HG03135 (cell line): ENCODE measurements around the gene EXOC3L4.
"Not testable (repeated sequence)": the region's sequence is repeated elsewhere in the genome, so short reads cannot be mapped to it uniquely, and the experiment has no call there.

ENCODE experiments used
- ATAC-seq: cut with Tn5 transposase; IDR thresholded peaks from one replicate; pipeline ENCODE4 v1.9.1; 2021; ENCODE audit warnings: mild to moderate bottlenecking, moderate library complexity; ENCODE audit not compliant: unreplicated experiment

Gene EXOC3L4

GRCh38 chr14:103142721-103143302 lies 48.3 kb downstream of the EXOC3L4 start:
- no peak for ATAC-seq

DNA sequence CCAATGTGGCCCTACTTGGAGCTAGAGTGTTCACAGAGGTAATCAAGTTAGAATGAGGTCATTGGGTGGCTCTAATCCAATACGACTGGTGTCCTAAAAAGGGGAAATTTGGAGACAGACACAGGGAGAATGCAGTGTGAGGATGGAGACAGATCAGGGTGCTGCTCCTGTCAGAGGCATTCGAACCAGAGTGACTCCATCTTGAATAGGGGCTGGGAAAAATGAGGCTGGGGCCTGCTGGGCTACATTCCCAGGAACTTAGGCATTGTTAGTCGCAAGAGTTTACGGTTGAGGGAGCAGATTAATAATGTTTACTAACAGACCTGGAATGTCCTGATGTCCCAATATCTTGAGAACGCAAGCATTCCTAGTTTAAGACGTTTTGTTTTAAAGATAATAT lies 49.0 kb downstream of the EXOC3L4 start:
- no peak for ATAC-seq

DNA sequence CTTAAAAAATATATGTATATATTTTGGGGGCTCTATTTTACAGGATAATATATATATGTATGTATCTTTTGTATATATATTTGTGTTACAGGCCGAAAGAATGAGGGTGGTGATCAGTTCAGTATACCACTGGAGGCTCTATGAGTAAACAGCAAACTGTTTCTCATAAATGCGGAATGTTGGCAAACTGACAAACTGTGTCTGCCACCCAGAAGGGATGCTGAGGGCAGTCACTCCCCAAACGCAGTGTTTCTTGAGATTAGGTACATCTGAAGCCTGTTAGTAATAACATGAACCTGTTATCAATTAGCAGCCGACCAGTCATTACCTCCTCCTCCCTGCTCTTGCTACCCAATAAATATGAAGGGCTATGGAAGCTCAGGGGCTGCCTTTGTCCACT lies 49.6 kb downstream of the EXOC3L4 start:
- ATAC-seq: no peak

- ATAC-seq: no peak
Observed at GRCh38 chr14:103146141-103146709, 51.7 kb downstream of the EXOC3L4 start.

- no peak for ATAC-seq
Observed at GRCh38 chr14:103149351-103150237, 55.1 kb downstream of the EXOC3L4 start.

DNA sequence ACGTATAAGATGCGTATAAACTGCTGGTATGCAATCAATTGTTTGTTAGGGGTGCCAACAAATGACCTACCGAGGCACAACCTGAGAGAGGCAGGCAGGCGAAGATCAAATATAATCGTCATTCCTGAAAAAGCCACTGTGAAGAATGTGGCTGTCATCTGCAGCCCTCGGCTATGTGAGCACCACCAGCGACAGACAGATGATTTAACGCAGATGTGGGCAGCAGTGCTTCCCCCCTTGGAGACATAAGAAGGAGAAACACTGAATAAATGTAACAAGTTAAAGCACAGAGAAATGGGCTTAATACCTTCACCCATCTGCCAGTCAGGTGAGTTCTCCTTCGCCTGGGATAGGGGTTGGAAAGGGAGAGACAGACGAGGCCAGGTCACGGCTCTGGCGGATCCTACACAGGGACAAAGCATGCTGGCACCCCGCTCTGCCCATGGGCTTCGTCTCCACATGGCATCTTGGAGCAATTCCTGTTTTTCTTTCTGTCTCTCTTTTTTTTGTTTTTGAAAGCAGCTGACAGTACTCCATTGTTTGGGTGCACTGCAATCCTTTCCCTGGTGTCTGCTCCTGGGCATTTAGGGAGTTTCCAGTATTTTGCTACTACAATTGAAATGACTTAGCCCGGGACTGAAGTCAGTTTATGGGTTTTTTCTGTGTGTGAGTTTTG lies 56.9 kb downstream of the EXOC3L4 start:
- no peak for ATAC-seq

DNA sequence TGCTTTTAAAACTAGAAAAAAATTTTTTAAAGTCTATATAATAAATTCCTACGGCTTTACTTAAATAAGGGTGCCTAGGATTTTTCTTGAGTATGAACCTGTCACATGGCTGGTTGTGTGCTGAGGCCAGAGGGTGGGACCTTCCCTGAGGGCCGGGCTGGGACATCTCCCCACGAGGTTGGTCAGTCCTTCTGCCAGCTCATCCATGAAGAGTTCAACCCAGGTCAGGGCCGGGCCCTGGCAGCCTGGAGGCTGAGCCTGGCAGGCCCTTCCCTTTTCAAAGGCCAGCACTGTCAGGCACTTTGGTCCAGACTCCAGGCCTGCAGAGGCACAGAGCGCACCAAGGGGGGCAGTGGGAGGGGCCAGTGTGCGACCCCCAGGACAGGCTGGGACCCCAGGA lies 60.5 kb downstream of the EXOC3L4 start:
- ATAC-seq: no peak

DNA sequence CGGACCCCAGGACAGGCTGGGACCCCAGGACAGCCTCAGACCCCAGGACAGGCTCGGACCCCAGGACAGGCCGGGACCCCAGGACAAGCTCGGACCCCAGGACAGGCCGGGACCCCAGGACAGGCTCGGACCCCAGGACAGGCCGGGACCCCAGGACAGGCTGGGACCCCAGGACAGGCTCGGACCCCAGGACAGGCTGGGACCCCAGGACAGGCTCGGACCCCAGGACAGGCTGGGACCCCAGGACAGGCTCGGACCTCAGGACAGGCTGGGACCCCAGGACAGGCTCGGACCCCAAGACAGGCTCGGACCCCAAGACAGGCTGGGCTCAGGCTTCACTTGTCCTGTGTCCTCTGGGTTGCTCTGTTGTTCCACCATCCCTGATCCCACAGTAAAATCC lies 60.9 kb downstream of the EXOC3L4 start:
- not testable (repeated sequence) for ATAC-seq

- ATAC-seq: no peak
Observed at GRCh38 chr14:103155826-103156394, 61.4 kb downstream of the EXOC3L4 start.

- ATAC-seq: no peak
Observed at GRCh38 chr14:103156651-103157378, 62.3 kb downstream of the EXOC3L4 start.

- no peak for ATAC-seq
Observed at GRCh38 chr14:103157969-103158368, 63.4 kb downstream of the EXOC3L4 start.

GRCh38 chr14:103158688-103159087 lies 64.2 kb downstream of the EXOC3L4 start:
- no peak for ATAC-seq
